OCI-LY7 (cell line): ENCODE measurements around the gene COPZ2. TPM values are rescaled to one million over a fixed set of nuclear protein-coding genes. Genes with fewer than 3 reads are reported as not detected.

Source experiments
- BruUV-seq: library from RNA; stranded (reverse); fragments of 400-500 nt; replicated peaks from 2 replicates; lab custom pipeline; 2021; lab: Mats Ljungman, UMichigan
- CTCF ChIA-PET: fragments of 300-600 bp; sonication (Branson Sonifier 250); formaldehyde crosslinking; loops from one replicate; lab custom pipeline; 2022; ENCODE audit warnings: antibody characterized with exemption; ENCODE audit not compliant: unreplicated experiment; lab: Charles Lee
- POLR2A ChIA-PET: fragments of 300-600 bp; sonication (Branson Sonifier 250); formaldehyde crosslinking; loops from one replicate; lab custom pipeline; 2022; ENCODE audit warnings: antibody characterized with exemption; lab: Charles Lee
- DNase-seq: peaks from one replicate; pipeline ENCODE4 v3.0.0-alpha.2; 2015; ENCODE audit warnings: low spot score
- H2AFZ ChIP-seq: fragments of 200-600 bp; sonication (generic), shearing (Covaris generic); 2 replicates; pipeline ENCODE4 v1.6.1; 2014; ENCODE audit warnings: mild to moderate bottlenecking, antibody characterized with exemption, low read length, moderate library complexity
- H3K27ac ChIP-seq: fragments of 200-600 bp; sonication (generic); 2 replicates; pipeline ENCODE4 v1.5.1; 2014; ENCODE audit warnings: mixed run types, low read depth, mild to moderate bottlenecking, moderate library complexity, low read length, inconsistent platforms; ENCODE audit not compliant: poor library complexity, severe bottlenecking
- H3K36me3 ChIP-seq: fragments of 200-600 bp; sonication (generic); 2 replicates; pipeline ENCODE4 v1.6.1; 2014; ENCODE audit warnings: mild to moderate bottlenecking, antibody characterized with exemption, low read length, moderate library complexity, mixed read lengths; ENCODE audit not compliant: insufficient read depth
- H3K4me1 ChIP-seq: fragments of 200-600 bp; sonication (generic); 2 replicates; pipeline ENCODE4 v1.5.1; 2014; ENCODE audit warnings: mild to moderate bottlenecking, low read length; ENCODE audit not compliant: insufficient read depth, poor library complexity, severe bottlenecking
- H3K4me2 ChIP-seq: fragments of 200-600 bp; sonication (generic); 2 replicates; pipeline ENCODE4 v1.6.1; 2014; ENCODE audit warnings: mild to moderate bottlenecking, low read length
- H3K4me3 ChIP-seq: fragments of 200-600 bp; sonication (generic); 2 replicates; pipeline ENCODE4 v1.5.1; 2014; ENCODE audit warnings: mild to moderate bottlenecking, low read depth, low read length; ENCODE audit not compliant: poor library complexity, severe bottlenecking
- H3K79me2 ChIP-seq: fragments of 200-600 bp; sonication (generic); 2 replicates; pipeline ENCODE4 v1.6.1; 2016; ENCODE audit warnings: low read depth, mild to moderate bottlenecking, low read length, moderate library complexity, mixed read lengths; ENCODE audit not compliant: insufficient read depth
- H3K9me2 ChIP-seq: fragments of 200-600 bp; sonication (generic); 2 replicates; pipeline ENCODE4 v1.6.1; 2016; ENCODE audit warnings: mild to moderate bottlenecking, low read length, mixed read lengths; ENCODE audit not compliant: insufficient read depth
- H3K9me3 ChIP-seq: fragments of 200-600 bp; sonication (generic); 2 replicates; pipeline ENCODE4 v1.6.1; 2014; ENCODE audit warnings: mild to moderate bottlenecking, mixed run types, low read length, mixed read lengths
- H4K20me1 ChIP-seq: fragments of 200-600 bp; sonication (generic); 2 replicates; pipeline ENCODE4 v1.6.1; 2014; ENCODE audit warnings: mild to moderate bottlenecking, antibody characterized with exemption, low read length, moderate library complexity, mixed read lengths; ENCODE audit not compliant: insufficient read depth
- EZH2phosphoT487 ChIP-seq: fragments of 200-600 bp; sonication (generic); IDR thresholded peaks from 2 replicates; pipeline ENCODE4 v1.6.1; 2018; ENCODE audit warnings: low read depth, borderline replicate concordance, mild to moderate bottlenecking, mixed run types, antibody characterized with exemption, low read length, moderate library complexity, mixed read lengths
- intact Hi-C: fragments of 100-400 bp; cut with micrococcal nuclease; formaldehyde crosslinking; loops from one replicate; pipeline ENCODE4 v1.10.0; 2022; ENCODE audit not compliant: unreplicated experiment
- total RNA-seq, 2 experiments: library from RNA; depleted of rRNA in 1 of 2; stranded (reverse); fragments of >200 nt in 1 of 2; shearing (Covaris generic) in 1 of 2; gene quantifications; 2 replicates each; pipeline ENCODE4 v1.2.3, GENCODE V29; 2014 to 2022
- TF ChIP-seq, protein P1 (sequence below): fragments of 200-600 bp; sonication (generic); conservative IDR thresholded peaks from 2 replicates; pipeline ENCODE4 v1.5.1; 2014; ENCODE audit warnings: mild to moderate bottlenecking, antibody characterized with exemption, low read length, moderate library complexity, mixed read lengths

The COPZ2 gene
- total RNA-seq, 2 experiments from 2014 or later: 1.2 to 1.7 TPM

DNA sequence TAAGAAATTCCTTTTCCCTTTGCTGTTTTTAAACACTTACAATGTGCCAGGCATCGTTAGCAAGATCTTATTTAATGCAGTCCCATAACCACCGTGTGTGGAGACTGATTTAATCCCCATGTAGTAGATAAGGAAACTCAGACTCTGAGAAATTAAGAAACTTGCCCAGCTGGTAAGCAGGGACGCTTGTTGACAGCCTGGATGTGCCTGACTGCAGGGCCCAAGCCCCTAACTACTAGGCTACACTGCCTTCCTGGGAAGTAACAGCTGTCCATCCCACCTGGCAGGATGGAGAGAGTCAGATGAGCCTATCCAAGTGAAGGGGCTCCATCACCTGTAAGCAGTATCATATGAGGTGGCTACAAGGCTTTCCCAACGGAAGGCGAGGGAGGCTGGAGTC is 43.6 kb downstream of the COPZ2 start:
- Histone ChIP-seq H3K4me3 (no peak overlapping the region), H2AFZ (no peak overlapping the region), H3K36me3 (no peaks in the 10 kb centered on the region), H3K9me2 (no peaks in the 10 kb centered on the region), H3K4me2 (no peak overlapping the region), H3K27ac (no peak overlapping the region), H3K79me2 (no peaks in the 10 kb centered on the region), H3K4me1 (no peaks in the 10 kb centered on the region), H3K9me3 (no peaks in the 10 kb centered on the region), H4K20me1 (no peaks in the 10 kb centered on the region)
- ChIA-PET POLR2A (no interaction called here), CTCF (no interaction called here)
- TF ChIP-seq EZH2phosphoT487: no peak
- TF ChIP-seq, protein P1, sequence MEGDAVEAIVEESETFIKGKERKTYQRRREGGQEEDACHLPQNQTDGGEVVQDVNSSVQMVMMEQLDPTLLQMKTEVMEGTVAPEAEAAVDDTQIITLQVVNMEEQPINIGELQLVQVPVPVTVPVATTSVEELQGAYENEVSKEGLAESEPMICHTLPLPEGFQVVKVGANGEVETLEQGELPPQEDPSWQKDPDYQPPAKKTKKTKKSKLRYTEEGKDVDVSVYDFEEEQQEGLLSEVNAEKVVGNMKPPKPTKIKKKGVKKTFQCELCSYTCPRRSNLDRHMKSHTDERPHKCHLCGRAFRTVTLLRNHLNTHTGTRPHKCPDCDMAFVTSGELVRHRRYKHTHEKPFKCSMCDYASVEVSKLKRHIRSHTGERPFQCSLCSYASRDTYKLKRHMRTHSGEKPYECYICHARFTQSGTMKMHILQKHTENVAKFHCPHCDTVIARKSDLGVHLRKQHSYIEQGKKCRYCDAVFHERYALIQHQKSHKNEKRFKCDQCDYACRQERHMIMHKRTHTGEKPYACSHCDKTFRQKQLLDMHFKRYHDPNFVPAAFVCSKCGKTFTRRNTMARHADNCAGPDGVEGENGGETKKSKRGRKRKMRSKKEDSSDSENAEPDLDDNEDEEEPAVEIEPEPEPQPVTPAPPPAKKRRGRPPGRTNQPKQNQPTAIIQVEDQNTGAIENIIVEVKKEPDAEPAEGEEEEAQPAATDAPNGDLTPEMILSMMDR: no peak
- DNase-seq: no peak
- BruUV-seq: no TSS peak
- intact Hi-C loops: no loop called here

DNA sequence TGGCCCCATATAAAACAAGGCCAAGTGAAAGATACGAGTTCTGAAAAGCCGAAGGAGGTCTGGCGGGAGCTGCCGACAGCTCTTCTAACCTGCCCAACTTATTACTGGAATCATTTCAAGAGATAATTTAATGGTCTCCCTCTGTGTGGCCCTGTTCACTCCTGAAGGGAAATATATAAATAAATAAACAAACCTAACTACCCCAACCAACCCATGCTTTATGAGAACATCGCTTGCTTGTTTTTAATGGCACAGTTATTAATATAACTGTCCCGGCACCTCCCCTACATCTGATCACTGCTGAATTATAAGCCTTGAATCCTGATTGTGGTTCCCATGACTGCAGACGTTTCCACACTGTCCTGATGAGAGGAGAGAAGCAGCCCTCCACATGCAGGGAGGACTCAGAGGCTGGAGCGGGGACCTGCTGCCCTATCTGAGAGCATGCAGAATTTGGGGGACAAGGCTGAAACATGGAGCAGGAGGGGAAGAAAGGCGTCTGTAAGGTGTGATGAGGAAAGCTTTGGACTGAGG is 44.5 kb downstream of the COPZ2 start:
- no peaks in the 10 kb centered on the region for H4K20me1 ChIP-seq
- intact Hi-C loops: no loop called here
- TF ChIP-seq EZH2phosphoT487: no peak
- TF ChIP-seq, protein P1: no peak
- H2AFZ ChIP-seq: no peak overlapping the region
- no peak overlapping the region for H3K4me3 ChIP-seq
- H3K79me2 ChIP-seq: no peaks in the 10 kb centered on the region
- H3K4me2 ChIP-seq: no peak overlapping the region
- no peaks in the 10 kb centered on the region for H3K36me3 ChIP-seq
- H3K9me3 ChIP-seq: no peaks in the 10 kb centered on the region
- no peaks in the 10 kb centered on the region for H3K9me2 ChIP-seq
- CTCF ChIA-PET: no interaction called here
- DNase-seq: no peak
- POLR2A ChIA-PET: no interaction called here
- no peak overlapping the region for H3K27ac ChIP-seq
- H3K4me1 ChIP-seq: no peaks in the 10 kb centered on the region
- no TSS peak for BruUV-seq

DNA sequence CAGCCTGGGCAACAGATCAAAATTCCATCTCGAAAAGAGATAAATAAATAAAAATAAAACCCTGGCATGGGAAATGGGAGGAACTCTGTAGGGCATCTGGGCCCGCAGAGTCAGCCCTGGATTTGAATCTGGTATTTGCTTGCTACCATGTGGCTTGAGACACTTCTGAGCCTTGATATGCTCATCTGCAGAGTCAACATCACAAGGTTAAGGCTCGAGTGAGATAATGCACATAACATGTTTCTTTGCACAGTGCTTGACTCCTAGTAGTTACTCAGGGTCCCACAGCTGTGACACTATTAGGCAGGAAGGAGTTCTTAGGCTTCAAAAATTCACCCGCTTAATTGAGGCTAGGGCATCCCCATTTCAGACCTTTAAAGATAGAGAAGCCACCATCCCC is 45.4 kb downstream of the COPZ2 start:
- Histone ChIP-seq H3K4me2 (no peak overlapping the region), H3K36me3 (no peaks in the 10 kb centered on the region), H4K20me1 (no peaks in the 10 kb centered on the region), H2AFZ (no peak overlapping the region), H3K79me2 (no peaks in the 10 kb centered on the region), H3K4me3 (no peak overlapping the region), H3K27ac (no peak overlapping the region), H3K4me1 (no peaks in the 10 kb centered on the region), H3K9me2 (no peaks in the 10 kb centered on the region), H3K9me3 (no peaks in the 10 kb centered on the region)
- intact Hi-C loops: no loop called here
- TF ChIP-seq, protein P1: no peak
- DNase-seq: no peak
- BruUV-seq: no TSS peak
- ChIA-PET POLR2A (no interaction called here), CTCF (no interaction called here)
